CD14-positive monocyte (primary cell): ENCODE measurements around the gene BRD9. TPM values are rescaled to one million over a fixed set of nuclear protein-coding genes. Genes with fewer than 3 reads are reported as not detected.

Experiments
- DNase-seq, 3 donors: peaks; one replicate each; pipeline ENCODE4 v3.0.0-alpha.2; 2011 to 2022
- H2AFZ ChIP-seq: 2 replicates; pipeline ENCODE4 v1.6.0; 2012; ENCODE audit warnings: mild to moderate bottlenecking, low read depth, low read length, inconsistent platforms; ENCODE audit not compliant: insufficient read depth, poor library complexity, severe bottlenecking
- H3K27ac ChIP-seq, 2 donors: 1 replicate in 1 of 2; 2 replicates in 1 of 2; pipeline ENCODE4 v1.5.1; 2012 to 2013; ENCODE audit warnings: low read length in 2 of 2, control low read depth in 1 of 2, inconsistent platforms in 1 of 2, low read depth in 1 of 2, mild to moderate bottlenecking in 1 of 2
- H3K27me3 ChIP-seq, 2 donors: one replicate each; pipeline versions ENCODE4 v1.6.0 to v1.6.1; 2011 to 2013; ENCODE audit warnings: low read length in 2 of 2; ENCODE audit not compliant: control insufficient read depth in 2 of 2, insufficient read depth in 2 of 2
- H3K36me3 ChIP-seq, 2 donors: replicated peaks in 1 of 2; 1 replicate in 1 of 2; 2 replicates in 1 of 2; pipeline versions ENCODE4 v1.5.1 to v1.6.1; 2012 to 2013; ENCODE audit warnings: low read length in 2 of 2, control low read depth in 1 of 2, inconsistent platforms in 1 of 2, mild to moderate bottlenecking in 1 of 2; ENCODE audit not compliant: insufficient read depth in 2 of 2, control insufficient read depth in 1 of 2
- H3K4me1 ChIP-seq, 2 donors: 1 replicate in 1 of 2; 2 replicates in 1 of 2; pipeline versions ENCODE4 v1.5.1 to v1.6.1; 2012 to 2013; ENCODE audit warnings: low read length in 2 of 2, control low read depth in 1 of 2, inconsistent platforms in 1 of 2, mild to moderate bottlenecking in 1 of 2, moderate library complexity in 1 of 2; ENCODE audit not compliant: insufficient read depth in 2 of 2, control insufficient read depth in 1 of 2
- H3K4me2 ChIP-seq: replicated peaks from 2 replicates; pipeline ENCODE3; 2012; ENCODE audit warnings: low read length, moderate library complexity, mild to moderate bottlenecking; ENCODE audit not compliant: poor library complexity, severe bottlenecking; ENCODE audit errors: extremely low read depth
- H3K4me3 ChIP-seq, 3 experiments: fragments of 200-600 bp in 1 of 3; sonication (generic) in 1 of 3; replicated peaks in 1 of 3; 1 replicate in 2 of 3; 2 replicates in 1 of 3; pipeline ENCODE4 v1.5.1; 2011 to 2013; ENCODE audit warnings: low read length in 3 of 3, mild to moderate bottlenecking in 3 of 3, control low read depth in 2 of 3, low read depth in 2 of 3, inconsistent platforms in 1 of 3, moderate library complexity in 1 of 3
- H3K79me2 ChIP-seq: 2 replicates; pipeline ENCODE4 v1.6.0; 2012; ENCODE audit warnings: mild to moderate bottlenecking, control low read depth, inconsistent platforms, low read length, moderate library complexity; ENCODE audit not compliant: insufficient read depth
- H3K9ac ChIP-seq: 2 replicates; pipeline ENCODE4 v1.6.0; 2017; ENCODE audit warnings: low read length, mild to moderate bottlenecking; ENCODE audit not compliant: insufficient read depth, poor library complexity, severe bottlenecking
- H3K9me3 ChIP-seq, 2 donors: replicated peaks in 1 of 2; 1 replicate in 1 of 2; 2 replicates in 1 of 2; pipeline versions ENCODE4 v1.5.1 to v1.6.1; 2012 to 2013; ENCODE audit warnings: low read length in 2 of 2, control low read depth in 1 of 2; ENCODE audit not compliant: control insufficient read depth in 1 of 2, insufficient read depth in 1 of 2
- H4K20me1 ChIP-seq: 2 replicates; pipeline ENCODE4 v1.6.0; 2012; ENCODE audit warnings: mild to moderate bottlenecking, low read length, control low read depth, moderate library complexity; ENCODE audit not compliant: insufficient read depth
- H3K27ac Mint-ChIP-seq, 7 donors: one replicate each; pipeline ENCODE4 v1.8.0; 2020; ENCODE audit warnings: mild to moderate bottlenecking in 7 of 7, mixed read lengths in 7 of 7, moderate library complexity in 6 of 7, inconsistent platforms in 2 of 7
- H3K27me3 Mint-ChIP-seq, 3 donors: one replicate each; pipeline ENCODE4 v1.8.0; 2021 to 2022; ENCODE audit warnings: low read depth in 3 of 3, mild to moderate bottlenecking in 3 of 3, mixed read lengths in 3 of 3, moderate library complexity in 3 of 3, inconsistent platforms in 1 of 3
- H3K36me3 Mint-ChIP-seq, 2 donors: one replicate each; pipeline ENCODE4 v1.8.0; 2020; ENCODE audit warnings: mixed read lengths in 2 of 2, inconsistent platforms in 1 of 2, mild to moderate bottlenecking in 1 of 2
- H3K4me1 Mint-ChIP-seq: one replicate; pipeline ENCODE4 v1.8.0; 2020; ENCODE audit warnings: mild to moderate bottlenecking, mixed read lengths
- H3K4me3 Mint-ChIP-seq, 2 donors: one replicate each; pipeline ENCODE4 v1.8.0; 2020; ENCODE audit warnings: mild to moderate bottlenecking in 2 of 2, mixed read lengths in 2 of 2, moderate library complexity in 1 of 2
- H3K9me3 Mint-ChIP-seq, 7 donors: one replicate each; pipeline ENCODE4 v1.8.0; 2020 to 2022; ENCODE audit warnings: mixed read lengths in 7 of 7, mild to moderate bottlenecking in 6 of 7, moderate library complexity in 6 of 7, inconsistent platforms in 2 of 7
- WGBS: methylation state at CpG from one replicate; pipeline ENCODE4 v1.1.5; 2013; ENCODE audit warnings: missing lambda C conversion rate; ENCODE audit not compliant: insufficient coverage; 5-methylcytosine and 5-hydroxymethylcytosine counted together
- intact Hi-C, 2 donors: fragments of 100-400 bp; cut with micrococcal nuclease; formaldehyde crosslinking; loops; one replicate each; pipeline versions ENCODE4 v1.15.0 to v1.15.1; 2023
- polyA plus RNA-seq, 3 donors: library from polyadenylated mRNA; depleted of rRNA in 1 of 3; unstranded in 2 of 3; stranded (reverse) in 1 of 3; fragments of 300-500 nt in 2 of 3; fragments of >200 nt in 1 of 3; fragmentation: Illumina TruSeq in 2 of 3; gene quantifications; 1 replicate in 2 of 3; 2 replicates in 1 of 3; pipeline ENCODE4 v1.2.3, GENCODE V29; 2012 to 2021
- TF ChIP-seq, protein P1 (sequence below): fragments of 200-600 bp; IDR thresholded peaks from one replicate; pipeline ENCODE4 v1.8.0; 2022; ENCODE audit warnings: antibody characterized with exemption, mild to moderate bottlenecking

Gene BRD9
- polyA plus RNA-seq, 3 donors = 5.3 to 22.7 (median 9.3) TPM

GRCh38 chr5:909086-909485 lies 16.5 kb upstream of the BRD9 start:
- no peaks in the 10 kb centered on the region for H3K79me2 ChIP-seq
- H3K9ac ChIP-seq = no peak overlapping the region
- no peak overlapping the region for H3K4me3 ChIP-seq
- TF ChIP-seq, protein P1, sequence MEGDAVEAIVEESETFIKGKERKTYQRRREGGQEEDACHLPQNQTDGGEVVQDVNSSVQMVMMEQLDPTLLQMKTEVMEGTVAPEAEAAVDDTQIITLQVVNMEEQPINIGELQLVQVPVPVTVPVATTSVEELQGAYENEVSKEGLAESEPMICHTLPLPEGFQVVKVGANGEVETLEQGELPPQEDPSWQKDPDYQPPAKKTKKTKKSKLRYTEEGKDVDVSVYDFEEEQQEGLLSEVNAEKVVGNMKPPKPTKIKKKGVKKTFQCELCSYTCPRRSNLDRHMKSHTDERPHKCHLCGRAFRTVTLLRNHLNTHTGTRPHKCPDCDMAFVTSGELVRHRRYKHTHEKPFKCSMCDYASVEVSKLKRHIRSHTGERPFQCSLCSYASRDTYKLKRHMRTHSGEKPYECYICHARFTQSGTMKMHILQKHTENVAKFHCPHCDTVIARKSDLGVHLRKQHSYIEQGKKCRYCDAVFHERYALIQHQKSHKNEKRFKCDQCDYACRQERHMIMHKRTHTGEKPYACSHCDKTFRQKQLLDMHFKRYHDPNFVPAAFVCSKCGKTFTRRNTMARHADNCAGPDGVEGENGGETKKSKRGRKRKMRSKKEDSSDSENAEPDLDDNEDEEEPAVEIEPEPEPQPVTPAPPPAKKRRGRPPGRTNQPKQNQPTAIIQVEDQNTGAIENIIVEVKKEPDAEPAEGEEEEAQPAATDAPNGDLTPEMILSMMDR = no peak
- H2AFZ ChIP-seq = no peak overlapping the region
- intact Hi-C loops = loop anchor here (5.0 to 10.0 kb wide), 3 partner anchors 37 to 464 kb away; partner anchors contain the start of gene EXOC3 (in 1 of the 2)
- H3K4me2 ChIP-seq = no peak overlapping the region
- Mint-ChIP-seq H3K9me3 (no peaks in the 10 kb centered on the region), H3K36me3 (peaks cover 40 to 81% of the 10 kb centered on the region in 2 donors), H3K27ac (peak overlapping the region in 1 of 7 donors; percentile 21), H3K4me3 (no peak overlapping the region), H3K4me1 (no peaks in the 10 kb centered on the region), H3K27me3 (peaks cover 0 to 2% (median 0%) of the 10 kb centered on the region in 3 donors)
- no peaks in the 10 kb centered on the region for H3K9me3 ChIP-seq
- H4K20me1 ChIP-seq = no peaks in the 10 kb centered on the region
- H3K27me3 ChIP-seq = no peaks in the 10 kb centered on the region
- no peak overlapping the region for H3K27ac ChIP-seq
- DNase-seq = no peak
- H3K36me3 ChIP-seq = peaks cover 18 to 45% of the 10 kb centered on the region in 2 donors
- no peaks in the 10 kb centered on the region for H3K4me1 ChIP-seq
- 95% methylated on average over 6 of the region's 8 CpGs for WGBS

DNA sequence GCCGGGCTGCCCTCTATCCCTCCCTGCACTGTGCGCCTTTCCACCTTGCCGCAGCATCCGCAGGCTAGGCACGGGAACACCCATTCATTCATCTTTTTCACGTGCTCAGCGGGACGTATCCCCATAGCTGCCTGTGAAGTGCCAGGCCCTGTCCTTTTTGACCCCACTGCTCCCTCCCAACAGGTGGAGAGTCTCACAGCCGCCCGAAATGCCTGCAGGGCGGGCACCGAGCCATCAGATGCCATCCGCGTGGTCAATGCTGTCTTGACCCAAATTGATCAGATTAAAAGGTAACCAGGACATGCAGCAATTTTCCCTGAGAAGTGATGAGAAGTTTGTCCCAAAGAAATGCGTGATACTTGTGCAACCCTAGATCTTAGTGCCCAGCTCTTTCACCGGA lies 15.6 kb upstream of the BRD9 start:
- TF ChIP-seq, protein P1 = no peak
- H3K4me1 Mint-ChIP-seq = no peaks in the 10 kb centered on the region
- WGBS = 98% methylated on average over 7 of the region's 16 CpGs

More for the DNA sequence above, 15.6 kb upstream of the BRD9 start:
- intact Hi-C loops = loop anchor here (5.0 to 10.0 kb wide), 3 partner anchors 36 to 463 kb away; partner anchors contain the start of gene EXOC3 (in 1 of the 2)
- H3K27ac ChIP-seq = no peak overlapping the region
- H3K4me1 ChIP-seq = no peaks in the 10 kb centered on the region
- no peak for DNase-seq
- H4K20me1 ChIP-seq = no peaks in the 10 kb centered on the region
- H3K27me3 ChIP-seq = no peaks in the 10 kb centered on the region
- peaks cover 0 to 2% (median 0%) of the 10 kb centered on the region in 3 donors for H3K27me3 Mint-ChIP-seq
- H3K9me3 ChIP-seq = no peaks in the 10 kb centered on the region
- H3K4me2 ChIP-seq = no peak overlapping the region
- peaks cover 13 to 41% of the 10 kb centered on the region in 2 donors for H3K36me3 ChIP-seq
- peak overlapping the region in 2 of 7 donors; percentile 45 to 63 for H3K27ac Mint-ChIP-seq
- no peak overlapping the region for H3K4me3 Mint-ChIP-seq
- no peak overlapping the region for H3K4me3 ChIP-seq
- no peak overlapping the region for H3K9ac ChIP-seq
- H3K79me2 ChIP-seq = no peaks in the 10 kb centered on the region
- H3K9me3 Mint-ChIP-seq = no peaks in the 10 kb centered on the region
- no peak overlapping the region for H2AFZ ChIP-seq
- H3K36me3 Mint-ChIP-seq = peaks cover 38 to 74% of the 10 kb centered on the region in 2 donors
